ENCODE data around the gene TDRD9. TPM values are rescaled to one million over a fixed set of nuclear protein-coding genes. Genes with fewer than 3 reads are reported as not detected.

The TDRD9 gene
- total RNA-seq, 4 donors from 2014 or later: 2.0 to 3.2 (median 2.6) TPM

- Histone ChIP-seq H3K27ac (replicated peaks in 1 of 4) (no peak overlapping the region), H3K9me3 (peaks cover 0 to 8% (median 3%) of the 10 kb centered on the region in 4 donors), H3K27me3 (peaks cover 0 to 6% (median 0%) of the 10 kb centered on the region in 4 donors), H3K36me3 (no peaks in the 10 kb centered on the region), H3K4me3 (no peak overlapping the region), H3K4me1 (peaks cover 0 to 3% (median 0%) of the 10 kb centered on the region in 4 donors)
- 93% methylated on average over 5 of the region's 5 CpGs for WGBS
- no peak for DNase-seq (ENCODE audit: extremely low spot score)
- intact Hi-C loops (cut with DNase I): no loop called here
- TF ChIP-seq POLR2AphosphoS5 (IDR thresholded peaks at IDR 0.05) (no peak), CTCF (IDR thresholded peaks at IDR 0.05) (no peak), EP300 (IDR thresholded peaks at IDR 0.05) (no peak), POLR2A (IDR thresholded peaks at IDR 0.05; ENCODE audit: low read depth) (no peak)
Measured at GRCh38 chr14:103984196-103984595, 55.9 kb downstream of the TDRD9 start.

- H3K4me3 ChIP-seq: no peak overlapping the region
- intact Hi-C loops (cut with DNase I): no loop called here
- TF ChIP-seq EP300 (IDR thresholded peaks at IDR 0.05): no peak
- TF ChIP-seq CTCF (IDR thresholded peaks at IDR 0.05): no peak
- TF ChIP-seq POLR2AphosphoS5 (IDR thresholded peaks at IDR 0.05): no peak
- no peak for TF ChIP-seq POLR2A (IDR thresholded peaks at IDR 0.05; ENCODE audit: low read depth)
- no peak for DNase-seq (ENCODE audit: extremely low spot score)
- no peaks in the 10 kb centered on the region for H3K4me1 ChIP-seq
- H3K36me3 ChIP-seq: no peaks in the 10 kb centered on the region
- 86% methylated on average over 1 of the region's 1 CpG for WGBS
- no peak overlapping the region for H3K27ac ChIP-seq (replicated peaks in 1 of 4)
- peaks cover 0 to 25% (median 0%) of the 10 kb centered on the region in 4 donors for H3K27me3 ChIP-seq
- H3K9me3 ChIP-seq: peaks cover 0 to 11% (median 9%) of the 10 kb centered on the region in 4 donors
Measured at GRCh38 chr14:103989034-103989433, 60.8 kb downstream of the TDRD9 start.

- Histone ChIP-seq H3K27ac (replicated peaks in 1 of 4) (no peak overlapping the region), H3K4me1 (no peaks in the 10 kb centered on the region), H3K4me3 (no peak overlapping the region), H3K27me3 (peaks cover 0 to 25% (median 0%) of the 10 kb centered on the region in 4 donors), H3K36me3 (no peaks in the 10 kb centered on the region), H3K9me3 (peaks cover 0 to 11% (median 9%) of the 10 kb centered on the region in 4 donors)
- TF ChIP-seq CTCF (IDR thresholded peaks at IDR 0.05) (no peak), POLR2A (IDR thresholded peaks at IDR 0.05; ENCODE audit: low read depth) (no peak), POLR2AphosphoS5 (IDR thresholded peaks at IDR 0.05) (no peak), EP300 (IDR thresholded peaks at IDR 0.05) (no peak)
- 91% methylated on average over 4 of the region's 4 CpGs for WGBS
- DNase-seq (ENCODE audit: extremely low spot score): no peak
- intact Hi-C loops (cut with DNase I): no loop called here
Measured at GRCh38 chr14:103989964-103990363, 61.7 kb downstream of the TDRD9 start.

GRCh38 chr14:103994535-103995184 is 66.4 kb downstream of the TDRD9 start:
- H3K4me3 ChIP-seq: no peak overlapping the region
- no peaks in the 10 kb centered on the region for H3K36me3 ChIP-seq
- no peak overlapping the region for H3K27ac ChIP-seq (replicated peaks in 1 of 4)
- H3K9me3 ChIP-seq: peaks cover 0 to under 1% (median under 1%) of the 10 kb centered on the region in 4 donors
- TF ChIP-seq CTCF (IDR thresholded peaks at IDR 0.05) (no peak), POLR2A (IDR thresholded peaks at IDR 0.05; ENCODE audit: low read depth) (no peak), POLR2AphosphoS5 (IDR thresholded peaks at IDR 0.05) (no peak), EP300 (IDR thresholded peaks at IDR 0.05) (no peak)
- H3K27me3 ChIP-seq: peaks cover 0 to 20% (median 0%) of the 10 kb centered on the region in 4 donors
- 78% methylated on average over 5 of the region's 5 CpGs for WGBS
- DNase-seq (ENCODE audit: extremely low spot score): no peak
- H3K4me1 ChIP-seq: no peaks in the 10 kb centered on the region
- intact Hi-C loops (cut with DNase I): no loop called here

All from esophagus muscularis mucosa (tissue), 4 donors.